Measurements from ENCODE around the gene HGS.

DNA sequence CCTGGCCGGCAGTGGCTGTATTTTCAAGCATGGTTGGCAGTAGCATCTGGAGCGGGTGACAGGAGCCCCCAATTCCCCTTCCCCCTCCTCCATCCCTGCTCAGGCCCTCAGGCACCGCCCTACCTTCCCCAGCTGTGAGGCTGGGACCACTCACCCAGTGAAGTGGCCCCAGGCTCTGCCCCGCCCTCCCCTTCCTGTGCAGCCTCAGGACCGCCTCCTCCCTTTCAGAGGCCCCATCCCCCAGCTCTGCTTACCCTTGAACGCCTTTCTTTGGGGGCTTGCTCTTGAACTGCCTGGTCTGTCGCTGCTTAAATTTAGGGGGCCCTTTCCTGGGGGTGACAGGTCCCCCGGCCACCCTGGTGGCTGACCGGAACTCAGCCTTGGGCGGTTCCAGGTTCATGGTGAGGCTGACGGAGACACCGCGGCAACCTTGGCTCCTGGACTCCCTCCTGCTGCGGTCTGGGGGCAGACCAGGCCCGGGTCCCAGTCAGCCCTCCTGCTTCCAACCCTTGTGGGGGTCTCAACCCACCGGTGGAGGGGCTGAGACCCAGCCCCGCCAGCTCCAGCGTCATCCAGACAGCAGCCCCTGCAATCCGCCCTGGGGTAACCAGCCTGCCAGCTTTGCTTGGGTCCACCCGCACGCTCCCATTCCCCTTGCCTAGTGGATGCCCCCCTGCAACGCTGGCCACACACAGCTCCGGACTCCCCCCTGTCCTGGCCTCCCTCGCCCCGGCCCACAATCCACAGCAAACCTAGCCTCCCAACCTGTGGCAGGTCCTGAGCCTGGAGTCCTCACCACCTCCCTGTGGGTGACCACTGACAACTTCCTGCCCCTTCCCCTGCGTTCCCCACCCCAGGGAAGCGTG, 30.7 kb upstream of the HGS start:
- TF ChIP-seq CTCF (IDR thresholded peaks at IDR 0.05), result no peak
- TF ChIP-seq POLR2AphosphoS5 (IDR thresholded peaks at IDR 0.05; ENCODE audit: low read depth, low read length), result no peak

Measured in Panc1 (cell line).